Mucosa of descending colon (tissue), 3 donors: ENCODE results near the gene PRPF40B. TPM values are rescaled to one million over a fixed set of nuclear protein-coding genes. Genes with fewer than 3 reads are reported as not detected.

Source experiments
- ATAC-seq: fragments of 200-7000 bp; cut with Tn5 transposase; one replicate; pipeline ENCODE4 v1.9.1; 2020; ENCODE audit warnings: mild to moderate bottlenecking, moderate library complexity
- DNase-seq, 3 donors: peaks; one replicate each; pipeline ENCODE4 v3.0.0-alpha.2; 2020
- H3K36me3 ChIP-seq: fragments of 200-600 bp; one replicate; pipeline ENCODE4 v1.8.0; 2021; ENCODE audit warnings: low read depth, mild to moderate bottlenecking
- H3K4me1 ChIP-seq: fragments of 200-600 bp; one replicate; pipeline ENCODE4 v1.8.0; 2021; ENCODE audit warnings: low read depth, mild to moderate bottlenecking
- H3K4me3 ChIP-seq: fragments of 200-600 bp; one replicate; pipeline ENCODE4 v1.8.0; 2021; ENCODE audit warnings: mild to moderate bottlenecking
- H3K9me3 ChIP-seq: fragments of 200-600 bp; one replicate; pipeline ENCODE4 v1.8.0; 2021; ENCODE audit warnings: mild to moderate bottlenecking
- intact Hi-C, 2 donors: fragments of 100-400 bp; cut with DNase I in 1 of 2; cut with micrococcal nuclease in 1 of 2; formaldehyde crosslinking; loops; one replicate each; pipeline versions ENCODE4 v1.11.0 to v1.11.1; 2022; cut with DNase I, micrococcal nuclease
- total RNA-seq, 3 donors: library from RNA; stranded (reverse); fragmentation: NEBNext Ultra II Directional in 2 of 3; extraction: Animal tissue kit (Norgen Biotek cat#: 25700) in 2 of 3; gene quantifications; one replicate each; pipeline versions ENCODE4 v1.2.1 to v1.2.4, GENCODE V29; 2021 to 2023
- TF ChIP-seq, protein P1 (sequence below): fragments of 200-600 bp; IDR thresholded peaks from one replicate; pipeline ENCODE4 v1.8.0; 2022; ENCODE audit warnings: antibody characterized with exemption, mild to moderate bottlenecking
- donor health status: DM: no; HTN: no; CAD: no; lungs with moderate emphysema.
- donor health status: DM: no; HTN: no; CAD: no.
- donor health status: DM: no; HTN: yes; CAD: no.

The PRPF40B gene
- total RNA-seq, 3 donors from 2014 or later = 11.5 to 27.2 (median 12.7) TPM

DNA sequence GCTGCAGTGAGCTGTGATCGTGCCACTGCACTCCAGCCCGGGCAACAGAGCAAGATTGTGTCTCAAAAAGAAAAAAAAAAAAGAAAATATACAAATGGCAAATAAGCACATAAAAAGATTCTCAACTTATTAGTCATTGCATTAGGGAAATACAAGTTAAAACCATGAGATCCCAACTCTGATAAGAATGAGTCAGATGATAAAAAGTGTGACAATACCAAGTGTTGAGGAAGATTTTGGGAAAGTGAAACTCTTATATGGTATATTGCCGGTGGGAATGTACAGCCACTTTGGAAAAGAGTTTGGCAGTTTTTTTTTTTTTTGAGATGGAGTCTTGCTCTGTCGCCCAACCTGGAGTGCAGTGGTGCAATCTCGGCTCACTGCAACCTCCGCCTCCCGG is 7.6 kb upstream of the PRPF40B start:
- H3K4me3 ChIP-seq = no peak overlapping the region
- H3K36me3 ChIP-seq = no peaks in the 10 kb centered on the region
- no peaks in the 10 kb centered on the region for H3K9me3 ChIP-seq
- DNase-seq (no peak), ATAC-seq (no peak)
- no peaks in the 10 kb centered on the region for H3K4me1 ChIP-seq
- TF ChIP-seq, protein P1, sequence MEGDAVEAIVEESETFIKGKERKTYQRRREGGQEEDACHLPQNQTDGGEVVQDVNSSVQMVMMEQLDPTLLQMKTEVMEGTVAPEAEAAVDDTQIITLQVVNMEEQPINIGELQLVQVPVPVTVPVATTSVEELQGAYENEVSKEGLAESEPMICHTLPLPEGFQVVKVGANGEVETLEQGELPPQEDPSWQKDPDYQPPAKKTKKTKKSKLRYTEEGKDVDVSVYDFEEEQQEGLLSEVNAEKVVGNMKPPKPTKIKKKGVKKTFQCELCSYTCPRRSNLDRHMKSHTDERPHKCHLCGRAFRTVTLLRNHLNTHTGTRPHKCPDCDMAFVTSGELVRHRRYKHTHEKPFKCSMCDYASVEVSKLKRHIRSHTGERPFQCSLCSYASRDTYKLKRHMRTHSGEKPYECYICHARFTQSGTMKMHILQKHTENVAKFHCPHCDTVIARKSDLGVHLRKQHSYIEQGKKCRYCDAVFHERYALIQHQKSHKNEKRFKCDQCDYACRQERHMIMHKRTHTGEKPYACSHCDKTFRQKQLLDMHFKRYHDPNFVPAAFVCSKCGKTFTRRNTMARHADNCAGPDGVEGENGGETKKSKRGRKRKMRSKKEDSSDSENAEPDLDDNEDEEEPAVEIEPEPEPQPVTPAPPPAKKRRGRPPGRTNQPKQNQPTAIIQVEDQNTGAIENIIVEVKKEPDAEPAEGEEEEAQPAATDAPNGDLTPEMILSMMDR = no peak
- intact Hi-C loops = no loop called here

DNA sequence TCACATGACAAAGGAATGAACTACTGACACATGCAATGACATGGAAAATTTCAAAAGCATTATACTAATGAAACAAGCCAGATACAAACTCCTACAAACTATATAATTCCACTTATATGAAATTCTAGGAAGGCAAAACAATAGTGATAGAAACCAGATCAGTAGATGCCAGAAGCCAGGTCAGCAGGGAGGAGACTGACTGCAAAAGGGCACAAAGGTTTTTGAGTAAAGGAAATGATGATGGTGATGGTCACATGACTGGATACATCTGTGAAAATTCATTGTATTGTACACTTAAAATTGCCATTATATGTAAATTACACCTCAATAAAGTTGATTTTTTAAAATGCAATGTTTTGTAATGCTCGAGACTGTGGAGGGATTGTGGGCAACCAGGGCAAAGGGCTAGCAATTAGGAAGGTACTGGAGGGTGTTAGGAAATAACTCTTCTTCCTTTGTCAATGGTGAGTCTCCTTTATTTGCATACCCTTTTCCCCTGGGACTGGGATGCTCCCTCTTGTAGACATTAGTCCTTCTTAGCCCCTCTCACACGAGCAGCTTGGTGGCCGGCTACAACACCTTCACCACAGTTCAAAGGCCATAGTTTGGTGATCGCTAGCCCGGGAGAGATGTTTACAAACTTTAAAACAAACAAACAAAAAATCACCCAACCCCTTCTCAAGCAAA is 6.7 kb upstream of the PRPF40B start:
- Histone ChIP-seq H3K4me3 (no peak overlapping the region), H3K4me1 (peaks cover 2% of the 10 kb centered on the region), H3K9me3 (no peaks in the 10 kb centered on the region), H3K36me3 (no peaks in the 10 kb centered on the region)
- intact Hi-C loops = no loop called here
- ATAC-seq = no peak
- TF ChIP-seq, protein P1 = no peak
- no peak for DNase-seq

DNA sequence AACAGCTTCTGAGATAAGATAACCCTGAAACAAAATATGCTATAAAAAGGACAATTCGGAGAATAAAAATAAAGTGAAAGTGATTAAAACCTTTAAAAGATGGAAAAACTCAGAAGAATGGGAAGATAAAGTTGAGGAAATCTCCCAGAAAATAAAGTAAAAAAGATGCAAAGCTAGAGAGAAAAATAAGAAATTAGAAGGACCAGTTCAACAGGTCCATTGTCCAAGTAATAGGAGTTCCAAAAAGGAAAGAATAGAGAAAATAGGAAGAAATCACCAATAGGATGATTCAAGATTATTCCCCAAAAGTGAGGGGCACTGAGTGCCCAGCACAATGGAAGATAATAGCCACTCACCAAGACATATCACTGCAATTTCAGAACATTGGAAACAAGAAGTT is 4.8 kb upstream of the PRPF40B start:
- no peak for DNase-seq
- no peaks in the 10 kb centered on the region for H3K9me3 ChIP-seq
- no peak for ATAC-seq
- no peaks in the 10 kb centered on the region for H3K36me3 ChIP-seq
- TF ChIP-seq, protein P1 = no peak
- intact Hi-C loops = no loop called here
- peaks cover 10% of the 10 kb centered on the region for H3K4me1 ChIP-seq
- no peak overlapping the region for H3K4me3 ChIP-seq

DNA sequence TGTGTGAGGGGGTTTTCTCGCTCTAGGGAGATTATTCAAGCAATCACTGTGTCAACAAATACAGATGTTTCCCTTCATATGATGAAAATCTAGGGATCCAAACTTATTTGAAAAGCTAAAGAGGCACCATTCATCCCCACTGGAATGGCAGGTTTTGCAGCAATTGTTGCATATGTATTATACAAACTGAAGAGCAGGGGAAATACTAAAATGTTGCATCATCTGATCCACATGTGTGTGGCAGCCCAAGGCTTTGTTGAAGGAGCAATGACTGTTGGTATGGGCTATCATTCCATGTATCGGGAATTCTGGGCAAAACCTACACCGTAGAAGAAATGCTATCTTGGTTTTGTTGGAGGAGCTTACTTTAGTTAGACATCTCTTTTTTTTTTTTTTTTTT is 4.1 kb upstream of the PRPF40B start:
- ATAC-seq = no peak
- TF ChIP-seq, protein P1 = no peak
- no peak overlapping the region for H3K4me3 ChIP-seq
- intact Hi-C loops = no loop called here
- H3K9me3 ChIP-seq = no peaks in the 10 kb centered on the region
- H3K4me1 ChIP-seq = peaks cover 10% of the 10 kb centered on the region
- no peak for DNase-seq
- no peaks in the 10 kb centered on the region for H3K36me3 ChIP-seq

DNA sequence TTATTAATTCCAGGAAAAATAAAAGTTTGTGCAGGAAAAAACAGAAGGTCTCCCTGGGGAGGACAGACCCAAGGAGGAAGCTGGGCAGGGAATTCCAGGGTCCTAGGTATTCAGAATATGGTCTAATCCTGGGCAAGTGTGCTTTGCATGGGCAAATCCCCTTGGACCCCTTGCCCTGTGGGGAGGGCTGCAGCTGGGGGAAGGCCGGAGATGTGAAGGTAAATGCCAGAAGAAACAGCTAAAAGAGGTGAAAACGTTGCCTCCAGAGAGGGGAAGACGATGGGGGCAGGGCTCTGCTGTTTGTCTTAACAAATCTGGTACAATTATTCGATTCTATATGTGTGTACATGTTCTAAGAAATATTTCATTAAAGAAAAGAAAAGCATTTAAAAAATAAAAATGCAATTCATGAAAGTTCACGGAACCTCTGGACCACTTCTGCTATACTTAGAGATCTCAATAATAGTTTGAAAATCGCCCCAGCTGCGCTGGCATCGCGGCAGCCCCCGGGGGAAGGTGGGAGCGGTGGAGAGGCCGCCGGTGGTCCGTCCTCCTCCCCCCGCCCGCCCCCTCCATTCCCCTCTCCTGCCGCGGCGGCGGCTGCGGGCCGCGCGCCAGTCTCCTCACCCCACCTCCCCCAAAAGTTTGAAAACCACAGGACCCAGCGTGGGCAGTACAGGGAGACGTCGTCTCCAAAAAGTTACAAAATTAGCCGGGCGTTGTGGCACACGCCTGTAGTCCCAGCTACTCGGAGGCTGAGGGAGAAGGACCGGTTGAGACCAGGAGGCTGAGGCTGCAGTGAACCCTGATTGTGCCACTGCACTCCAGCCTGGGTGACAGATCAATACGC is 1.5 kb upstream of the PRPF40B start:
- peak in 1 of 3 donors; percentile 38 for DNase-seq
- TF ChIP-seq, protein P1 = no peak
- no peak overlapping the region for H3K4me3 ChIP-seq
- ATAC-seq = peak; percentile 17
- intact Hi-C loops = no loop called here
- no peaks in the 10 kb centered on the region for H3K36me3 ChIP-seq
- H3K9me3 ChIP-seq = no peaks in the 10 kb centered on the region
- peaks cover 10% of the 10 kb centered on the region for H3K4me1 ChIP-seq
